Activated CD8-positive, alpha-beta memory T cell treated with anti-CD3 and anti-CD28 coated beads for 48 hours (primary cell): ENCODE measurements around the gene GOLM1.
"Not testable (repeated sequence)": the region's sequence is repeated elsewhere in the genome, so short reads cannot be mapped to it uniquely, and the experiment has no call there.

ENCODE experiments used
- DNase-seq, 3 experiments: peaks; one replicate each; pipeline ENCODE4 v3.0.0-alpha.2; 2020; ENCODE audit warnings: low read depth in 2 of 3, low spot score in 2 of 3

Gene GOLM1

DNA sequence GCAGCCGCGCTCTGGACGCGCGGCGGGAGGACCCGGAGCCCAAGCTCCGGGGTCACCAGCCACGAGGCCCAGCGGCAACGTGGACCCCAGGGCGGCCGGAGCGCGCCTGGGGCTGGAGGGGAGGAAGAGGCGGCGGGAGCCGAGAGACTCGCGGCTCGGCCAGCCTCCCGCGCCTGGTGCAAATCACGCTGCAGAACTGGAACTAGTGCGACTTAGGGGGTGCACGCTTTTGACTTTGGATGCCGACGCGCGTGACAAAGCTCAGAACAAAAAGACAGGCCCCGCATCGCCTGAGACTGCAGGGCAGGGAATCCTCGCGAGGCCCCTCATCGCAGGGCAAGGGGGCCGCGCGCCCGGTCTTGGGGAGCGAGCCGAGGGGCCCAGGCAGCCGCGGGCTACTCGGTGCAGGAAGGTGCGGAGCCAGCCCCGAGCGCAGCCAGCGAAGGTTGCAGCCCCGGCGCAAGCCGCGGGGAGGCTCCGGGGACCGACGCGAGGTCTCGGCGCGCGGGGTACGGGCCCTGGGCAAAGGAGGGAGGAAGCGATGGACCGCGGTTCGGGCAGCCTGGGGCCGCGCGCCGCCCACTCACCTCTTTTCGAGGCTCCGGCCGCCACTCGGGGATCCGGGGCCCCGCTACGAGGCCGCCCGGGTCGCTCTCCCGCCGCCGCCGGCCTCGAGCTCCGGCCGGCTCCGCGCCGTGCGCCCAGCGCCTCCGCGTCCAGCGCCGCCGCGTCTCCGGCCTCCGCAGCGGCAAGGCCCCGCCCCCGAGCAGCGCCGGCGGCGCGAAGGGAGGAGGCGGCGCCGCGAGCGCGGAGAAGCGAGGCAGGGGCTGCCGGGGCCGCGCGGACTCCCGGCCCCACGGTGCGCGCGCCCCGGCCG is at the start of gene GOLM1:
Gene GOLM1, minus strand, starts transcription at position 735 of the 877 bp plus-strand sequence. CDS start 20,238 bp downstream, outside the sequence.
- no peak for DNase-seq

GRCh38 chr9:86146671-86147070 is 47.3 kb upstream of the GOLM1 start:
- DNase-seq, result not testable (repeated sequence)

DNA sequence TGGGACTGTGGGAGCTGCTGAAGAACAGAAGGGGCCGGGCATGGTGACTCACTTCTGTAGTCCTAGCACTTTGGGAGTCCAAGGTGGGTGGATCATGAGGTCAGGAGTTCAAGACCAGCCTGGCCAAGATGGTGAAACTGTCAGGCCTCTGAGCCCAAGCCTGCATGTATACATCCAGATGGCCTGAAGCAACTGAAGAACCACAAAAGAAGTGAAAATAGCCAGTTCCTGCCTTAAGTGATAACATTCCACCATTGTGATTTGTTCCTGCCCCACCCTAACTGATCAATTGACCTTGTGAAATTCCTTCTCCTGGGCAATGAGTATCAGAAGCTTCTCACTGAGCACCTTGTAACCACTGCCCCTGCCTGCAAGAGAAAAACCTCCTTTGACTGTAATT is 46.6 kb upstream of the GOLM1 start:
- DNase-seq, result not testable (repeated sequence)

DNA sequence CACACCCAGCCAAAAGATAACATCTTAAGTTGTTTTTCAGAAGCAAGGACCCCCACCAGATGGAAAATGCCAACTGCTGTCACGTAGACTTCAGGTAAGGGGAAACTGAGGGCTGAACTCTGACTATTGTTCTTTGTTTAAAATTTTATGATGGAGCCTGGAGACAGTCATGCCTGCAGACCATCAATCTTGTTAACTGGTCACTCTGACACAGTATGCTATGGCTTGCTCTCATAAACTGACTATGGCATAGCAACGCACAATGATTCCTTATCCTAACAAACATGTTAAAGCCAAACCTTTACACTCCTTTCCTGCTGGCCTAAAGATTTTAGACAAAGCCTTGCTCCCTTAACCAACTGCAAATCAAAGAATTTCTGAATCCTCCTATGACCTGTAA is 43.6 kb upstream of the GOLM1 start:
- no peak for DNase-seq

- no peak for DNase-seq
Measured at GRCh38 chr9:86141843-86142242, 42.5 kb upstream of the GOLM1 start.

- DNase-seq, result no peak
Measured at GRCh38 chr9:86135371-86135770, 36.0 kb upstream of the GOLM1 start.

GRCh38 chr9:86134361-86134760 is 35.0 kb upstream of the GOLM1 start:
- DNase-seq, result no peak

GRCh38 chr9:86128235-86128822 is 29.0 kb upstream of the GOLM1 start:
- DNase-seq, result no peak

GRCh38 chr9:86126998-86127972 is 27.9 kb upstream of the GOLM1 start:
- no peak for DNase-seq

GRCh38 chr9:86122311-86122710 is 23.0 kb upstream of the GOLM1 start:
- DNase-seq, result no peak

DNA sequence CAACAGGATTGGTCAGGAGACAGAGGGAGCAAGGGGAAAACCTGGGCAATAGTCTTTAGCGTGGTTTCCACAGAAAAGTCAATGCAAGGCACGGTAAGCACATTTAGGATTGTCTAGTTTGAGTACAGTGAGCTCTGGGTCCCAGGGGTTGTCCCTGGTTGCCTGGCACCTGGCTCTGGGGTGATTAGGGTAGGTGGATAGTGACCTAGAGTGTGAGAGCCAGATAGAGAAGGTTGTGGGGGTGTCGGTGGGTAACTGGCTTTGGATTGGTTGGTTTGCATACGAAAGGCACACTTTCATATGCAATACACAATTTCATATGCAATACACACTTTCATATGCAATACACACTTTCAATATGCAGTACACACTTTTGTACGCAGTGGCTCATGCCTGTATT is 20.1 kb upstream of the GOLM1 start:
- DNase-seq, result no peak

DNA sequence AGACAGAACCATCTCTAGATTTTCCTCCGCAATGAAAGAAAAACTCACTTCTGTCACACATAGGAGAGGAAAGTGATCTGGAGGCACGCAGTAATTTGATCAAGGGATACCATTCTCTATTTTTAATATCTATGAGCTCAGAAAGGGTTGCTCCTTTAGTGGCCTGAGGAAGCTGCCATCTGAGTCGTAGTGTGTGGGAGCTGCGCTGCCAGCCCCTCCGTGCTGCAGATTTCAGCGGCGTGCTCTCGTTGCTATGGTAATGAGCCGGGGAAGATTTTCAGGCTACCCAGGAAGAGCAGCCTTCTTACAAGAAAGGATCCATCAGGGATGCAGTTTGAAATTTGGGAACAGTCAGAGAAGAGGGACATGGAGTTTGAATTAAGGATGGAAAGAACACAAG is 17.1 kb upstream of the GOLM1 start:
- DNase-seq, result no peak

DNA sequence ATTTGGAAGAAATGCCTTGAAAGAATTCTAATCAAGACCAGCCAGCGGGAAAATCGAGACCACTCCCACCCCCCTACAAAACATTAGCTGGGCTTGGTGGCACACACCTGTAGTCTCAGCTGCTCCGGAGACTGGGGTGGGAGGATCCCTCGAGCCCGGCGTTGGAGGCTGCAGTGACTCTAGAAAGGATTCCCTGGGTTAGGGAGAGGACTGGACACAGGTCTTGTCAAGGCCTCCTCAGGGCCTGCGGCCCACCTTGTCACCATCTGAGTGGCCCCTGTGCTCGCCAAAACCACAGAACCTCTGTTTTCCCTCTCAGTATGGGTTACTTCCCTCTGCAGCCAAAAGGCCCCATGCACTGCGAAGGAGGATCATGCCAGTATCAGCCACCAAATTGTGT is 16.5 kb upstream of the GOLM1 start:
- DNase-seq, result no peak

GRCh38 chr9:86112057-86112456 is 12.7 kb upstream of the GOLM1 start:
- DNase-seq, result no peak

DNA sequence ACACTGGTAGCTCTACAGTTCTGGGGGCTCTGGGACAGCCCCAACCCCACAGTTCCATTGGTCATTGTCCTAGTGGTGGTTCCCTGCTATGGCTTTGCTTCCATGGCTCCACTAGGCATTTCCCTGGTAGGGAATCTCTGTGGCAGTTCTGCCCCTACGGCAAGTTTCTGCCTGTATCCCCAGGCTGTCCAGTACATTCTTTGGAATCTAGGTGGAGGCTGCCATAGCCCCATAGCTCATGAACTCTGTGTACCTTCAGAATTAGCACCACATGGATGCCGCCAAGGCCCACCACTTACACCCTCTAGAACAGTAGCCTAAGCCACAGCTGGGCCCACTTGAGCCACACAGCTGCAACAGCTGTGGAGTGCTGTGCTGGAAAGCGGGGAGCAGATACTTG is 3.3 kb upstream of the GOLM1 start:
- no peak for DNase-seq

DNA sequence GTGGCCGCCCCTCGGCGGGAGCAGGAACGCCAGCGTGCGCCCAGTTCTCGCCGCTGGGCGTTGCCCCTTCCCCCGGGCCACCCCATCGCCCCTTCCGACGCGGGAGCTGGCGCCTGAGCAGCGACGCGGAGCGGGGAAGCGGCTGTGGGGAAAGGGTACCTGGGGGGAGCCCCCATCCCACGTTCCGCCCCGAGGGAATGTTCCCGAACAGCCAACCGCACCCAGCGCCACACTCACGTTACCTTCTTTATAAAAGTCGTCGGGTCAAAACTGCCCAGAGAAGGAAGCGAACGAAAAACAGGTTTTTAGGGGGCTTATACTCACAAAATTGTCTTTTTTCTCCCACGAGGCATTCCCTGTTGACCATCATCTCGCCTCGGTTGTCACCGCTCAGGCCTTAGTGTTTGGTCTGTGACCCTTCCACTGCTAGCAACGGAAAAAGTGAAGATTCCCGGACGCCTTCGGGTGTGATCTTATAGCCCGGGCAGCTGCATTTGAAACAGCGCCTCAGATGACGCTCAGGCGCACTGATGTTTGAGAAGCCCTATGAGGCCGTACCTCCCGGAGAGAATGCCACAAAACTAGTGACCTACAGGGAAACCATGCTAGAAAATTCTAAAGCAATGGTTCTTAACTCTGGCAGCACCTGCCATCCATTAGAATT is 475 bp upstream of the GOLM1 start:
- DNase-seq, result peak in 1 of 3 experiments; percentile 7

- DNase-seq, result no peak
Measured at GRCh38 chr9:86097510-86098224, 1.7 kb downstream of the GOLM1 start.

DNA sequence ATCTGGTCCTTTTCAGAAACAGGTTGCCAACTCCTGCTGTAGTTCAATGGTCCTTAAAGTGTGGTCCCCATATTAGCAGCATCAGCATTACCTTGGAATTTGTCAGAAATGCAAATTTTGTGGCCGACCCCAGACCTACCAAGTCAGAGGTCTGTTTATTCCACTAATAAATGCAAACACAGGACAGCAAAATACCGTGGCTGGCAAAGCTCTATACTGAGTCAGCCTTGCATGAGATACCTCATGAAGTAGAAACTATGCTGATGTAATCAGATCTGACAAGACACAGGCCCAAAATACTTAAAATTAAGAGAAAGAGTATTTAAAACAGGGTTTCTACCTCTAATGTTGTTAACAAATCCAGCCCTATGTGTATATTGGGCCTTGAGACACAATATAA is 3.0 kb downstream of the GOLM1 start:
- DNase-seq, result no peak

GRCh38 chr9:86093788-86094555 is 5.4 kb downstream of the GOLM1 start:
- DNase-seq, result no peak

DNA sequence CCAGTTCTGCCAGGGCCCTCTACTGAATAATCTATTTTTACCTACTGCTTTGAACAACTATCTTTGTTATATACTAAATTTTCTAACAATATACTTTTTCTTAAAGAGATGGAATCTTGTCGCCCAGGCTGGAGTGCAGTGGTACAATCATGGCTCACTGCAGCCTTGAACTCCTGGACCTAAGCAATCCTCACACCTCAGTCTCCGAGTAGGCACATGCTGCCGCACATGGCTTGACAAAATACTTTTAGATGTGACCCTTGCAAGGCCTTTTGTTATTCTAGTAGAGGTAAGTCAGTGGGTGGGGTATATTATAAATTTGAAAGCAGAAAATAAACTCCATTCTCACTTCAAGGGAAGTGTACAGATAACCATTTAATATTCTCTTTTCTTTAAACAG is 7.9 kb downstream of the GOLM1 start:
- DNase-seq, result no peak
